K562 (cell line): ENCODE data around the gene MRPS35. TPM values are rescaled to one million over a fixed set of nuclear protein-coding genes. Genes with fewer than 3 reads are reported as not detected.

Experiments
- ATAC-seq: fragments of 200-7000 bp; cut with Tn5 transposase; 3 replicates; pipeline ENCODE4 v1.9.1; 2020; ENCODE audit warnings: moderate library complexity
- BruUV-seq: library from RNA; stranded (reverse); fragments of 400-500 nt; replicated peaks from 2 replicates; lab custom pipeline; 2021; lab: Mats Ljungman, UMichigan
- CTCF ChIA-PET: fragments of 300-600 bp; formaldehyde crosslinking; extraction: SDS; loops from one replicate; lab custom pipeline; 2021; ENCODE audit warnings: low intra/inter-chr PET ratio; lab: Yijun Ruan, JAX
- POLR2A ChIA-PET: fragments of 300-600, 350-650 bp; sonication (Branson Sonifier 250); formaldehyde crosslinking; extraction: SDS; loops from one replicate; lab custom pipeline; 2021; ENCODE audit warnings: antibody characterized with exemption, inconsistent platforms; lab: Yijun Ruan, JAX
- DNase-seq, 4 experiments: peaks; one replicate each; pipeline versions ENCODE4 v3.0.0 to v3.0.0-alpha.2; 2011 to 2018; ENCODE audit warnings: low spot score in 3 of 4, mixed read lengths in 3 of 4; ENCODE audit errors: extremely low read depth in 1 of 4
- FAIRE-seq: peaks from 2 replicates; lab custom pipeline; 2011; peaks lifted over from hg19 to GRCh38; lab: Jason Lieb, UNC
- H2AFZ ChIP-seq: 2 replicates; pipeline ENCODE4 v1.6.0; 2011; ENCODE audit warnings: low read depth, low read length, control low read depth, inconsistent platforms
- H3K27ac ChIP-seq: fragments of 200-600 bp; 3 replicates; pipeline ENCODE4 v1.8.0; 2011; ENCODE audit warnings: low read depth, mild to moderate bottlenecking, control low read depth, inconsistent platforms, low read length, moderate library complexity, mixed read lengths; ENCODE audit errors: extremely low read depth
- H3K27me3 ChIP-seq, 2 experiments: fragments of 300-600 bp in 1 of 2; 2 replicates in 1 of 2; 3 replicates in 1 of 2; pipeline versions ENCODE4 v1.6.0 to v1.8.0; 2011; ENCODE audit warnings: inconsistent platforms in 2 of 2, low read length in 2 of 2, mild to moderate bottlenecking in 1 of 2, mixed read lengths in 1 of 2, moderate library complexity in 1 of 2; ENCODE audit not compliant: control insufficient read depth in 2 of 2, insufficient read depth in 2 of 2
- H3K36me3 ChIP-seq: fragments of 300-600 bp; 3 replicates; pipeline ENCODE4 v1.8.0; 2011; ENCODE audit warnings: mild to moderate bottlenecking, low read length, inconsistent platforms; ENCODE audit not compliant: control insufficient read depth, insufficient read depth
- H3K4me1 ChIP-seq, 2 experiments: fragments of 200-600 bp in 1 of 2; replicated peaks in 1 of 2; 2 replicates in 1 of 2; 3 replicates in 1 of 2; pipeline versions ENCODE4 v1.5.1 to v1.8.0; 2011; ENCODE audit warnings: inconsistent platforms in 2 of 2, low read length in 2 of 2, mild to moderate bottlenecking in 1 of 2, mixed read lengths in 1 of 2, moderate library complexity in 1 of 2; ENCODE audit not compliant: control insufficient read depth in 2 of 2, insufficient read depth in 2 of 2
- H3K4me2 ChIP-seq: 2 replicates; pipeline ENCODE4 v1.6.1; 2011; ENCODE audit warnings: low read length, control low read depth, inconsistent platforms, mixed read lengths; ENCODE audit not compliant: insufficient read depth
- H3K4me3 ChIP-seq: fragments of 200-600 bp; sonication (generic), shearing (Covaris generic); 2 replicates; pipeline ENCODE4 v1.5.1; 2016; ENCODE audit warnings: control low read depth, inconsistent platforms
- H3K79me2 ChIP-seq: fragments of 200-600 bp; 3 replicates; pipeline ENCODE4 v1.8.0; 2011; ENCODE audit warnings: low read length, inconsistent platforms; ENCODE audit not compliant: control insufficient read depth, insufficient read depth
- H3K9ac ChIP-seq, 2 experiments: 2 replicates each; pipeline versions ENCODE4 v1.6.0 to v1.6.1; 2011; ENCODE audit warnings: low read depth in 2 of 2, low read length in 2 of 2, control low read depth in 1 of 2, inconsistent platforms in 1 of 2, mild to moderate bottlenecking in 1 of 2, mixed read lengths in 1 of 2; ENCODE audit not compliant: insufficient read depth in 1 of 2
- H3K9me1 ChIP-seq: one replicate; pipeline ENCODE4 v1.6.0; 2011; ENCODE audit warnings: inconsistent platforms, mild to moderate bottlenecking, low read length, moderate library complexity; ENCODE audit not compliant: control insufficient read depth, insufficient read depth
- H3K9me3 ChIP-seq: replicated peaks from 2 replicates; pipeline ENCODE4 v1.5.1; 2011; ENCODE audit warnings: low read depth, low read length, inconsistent platforms; ENCODE audit not compliant: control insufficient read depth, insufficient read depth
- H4K20me1 ChIP-seq: replicated peaks from 2 replicates; pipeline ENCODE4 v1.6.1; 2011; ENCODE audit warnings: low read length, inconsistent platforms, mixed read lengths; ENCODE audit not compliant: control insufficient read depth, insufficient read depth
- CTCF ChIP-seq, 3 experiments: IDR thresholded peaks in 2 of 3; conservative IDR thresholded peaks in 1 of 3; 2 replicates each; pipeline ENCODE4 v1.5.1; 2011 to 2012; ENCODE audit warnings: low read length in 3 of 3, mild to moderate bottlenecking in 3 of 3, control low read depth in 2 of 3, improper control_type of control experiment in 1 of 3, inconsistent platforms in 1 of 3, low read depth in 1 of 3, mixed read lengths in 1 of 3, moderate library complexity in 1 of 3; ENCODE audit not compliant: insufficient read depth in 2 of 3
- E2F1 ChIP-seq: sonication (generic); formaldehyde crosslinking; IDR thresholded peaks from 2 replicates; pipeline ENCODE4 v1.8.1; 2023; ENCODE audit warnings: mild to moderate bottlenecking, missing genetic modification reagents, moderate library complexity
- ESRRA ChIP-seq: fragments of 450-650 bp; IDR thresholded peaks from 2 replicates; pipeline ENCODE4 v1.6.1; 2014; ENCODE audit warnings: low read depth, mild to moderate bottlenecking, moderate library complexity, borderline replicate concordance
- FIP1L1 ChIP-seq: fragments of 200-400 bp; formaldehyde crosslinking; IDR thresholded peaks from 2 replicates; pipeline ENCODE4 v1.6.1; 2018; ENCODE audit warnings: mild to moderate bottlenecking, low read depth, low read length; ENCODE audit not compliant: poor library complexity, severe bottlenecking
- KLF16 ChIP-seq: IDR thresholded peaks from 2 replicates; pipeline ENCODE4 v1.6.1; 2016; ENCODE audit warnings: antibody characterized with exemption
- MAFF ChIP-seq: IDR thresholded peaks from 2 replicates; pipeline ENCODE4 v1.6.1; 2012; ENCODE audit warnings: low read length, improper control_type of control experiment
- PPARD ChIP-seq: fragments of 250-450 bp; sonication (Bioruptor Pico); IDR thresholded peaks from 2 replicates; pipeline ENCODE4 v1.8.0; 2022; ENCODE audit warnings: inconsistent platforms, mild to moderate bottlenecking, moderate library complexity
- SMARCA5 ChIP-seq: fragments of 450-650 bp; IDR thresholded peaks from 2 replicates; pipeline ENCODE4 v1.6.1; 2016
- TFAP4 ChIP-seq: sonication (generic); formaldehyde crosslinking; IDR thresholded peaks from 2 replicates; pipeline ENCODE4 v1.8.0; 2022; ENCODE audit warnings: missing genetic modification reagents, mild to moderate bottlenecking, moderate library complexity, borderline replicate concordance
- ZNF696 ChIP-seq: fragments of 250-450 bp; sonication (Bioruptor Pico); conservative IDR thresholded peaks from 2 replicates; pipeline ENCODE4 v1.4.0; 2020; ENCODE audit warnings: mild to moderate bottlenecking, moderate library complexity
- WGBS: fragments of 100-300 bp; shearing (Covaris generic); methylation state at CpG from one replicate; pipeline ENCODE4 v1.1.6; 2016; ENCODE audit warnings: low coverage, mixed read lengths; ENCODE audit not compliant: insufficient coverage; ENCODE audit errors: missing lambda C conversion rate; 5-methylcytosine and 5-hydroxymethylcytosine counted together
- in situ Hi-C: fragments of 300-500 bp; cut with MboI; formaldehyde crosslinking; loops from 4 replicates; pipeline ENCODE4 v1.15.0; 2018; ENCODE audit warnings: inconsistent platforms, mixed read lengths
- intact Hi-C: fragments of 100-400 bp; cut with micrococcal nuclease; formaldehyde crosslinking; loops from 2 replicates; pipeline ENCODE4 v1.14.2; 2022
- polyA plus RNA-seq, 8 experiments: library from polyadenylated mRNA; depleted of rRNA in 4 of 8; stranded (reverse) in 5 of 8; unstranded in 3 of 8; fragments of >200 nt; fragmentation: Nextera tagmentation in 2 of 8; fragmentation: Illumina TruSeq in 1 of 8; extraction: Ambion mirVana in 2 of 8; extraction: Trizol in 1 of 8; gene quantifications; 2 replicates each; pipeline versions ENCODE4 v1.2.1 to v1.2.3, GENCODE V29; 2011 to 2014; ENCODE audit warnings: inconsistent platforms in 1 of 8, missing spikeins in 1 of 8
- total RNA-seq, 7 experiments: library from RNA; depleted of rRNA in 6 of 7; stranded (reverse); fragments of >200 nt in 6 of 7; fragmentation: Illumina TruSeq in 2 of 7; extraction: Trizol in 2 of 7; gene quantifications; 2 replicates each; pipeline versions ENCODE4 v1.2.1 to v1.2.3, GENCODE V29; 2011 to 2021; ENCODE audit warnings: low replicate concordance in 1 of 7

MRPS35 gene
- total and polyA plus RNA-seq, 9 of the 15 experiments (the other 6 are each of a cell fraction or from before 2014, with no cell fraction given), result 79.0 to 183 (median 114) TPM

GRCh38 chr12:27705263-27705662 is 5.4 kb upstream of the MRPS35 start:
- Histone ChIP-seq H3K79me2 (no peaks in the 10 kb centered on the region; the same call in 2 of the 3 replicates), H2AFZ (no peak overlapping the region), H3K9ac (peak overlapping the region in 1 of 2 experiments; percentile 59; a peak in 1 of 4 replicates), H3K4me3 (no peak overlapping the region), H3K4me1 (peaks cover 0 to 6% of the 10 kb centered on the region in 2 experiments; a peak in 2 of 5 replicates), H3K9me3 (no peaks in the 10 kb centered on the region), H4K20me1 (no peaks in the 10 kb centered on the region; the same call in 1 of the 2 replicates), H3K4me2 (no peak overlapping the region), H3K9me1 (no peaks in the 10 kb centered on the region), H3K27me3 (peaks cover 4 to 12% of the 10 kb centered on the region in 2 experiments; a peak in 4 of 5 replicates), H3K27ac (no peak overlapping the region), H3K36me3 (no peaks in the 10 kb centered on the region)
- CTCF ChIA-PET, result no interaction called here
- 49% methylated on average over 7 of the region's 8 CpGs for WGBS
- in situ Hi-C loops, result no loop called here
- FAIRE-seq, result no peak
- TF ChIP-seq CTCF (IDR thresholded peaks at IDR 0.05 in 2 of 3, conservative IDR thresholded peaks at IDR 0.05 in 1 of 3; ENCODE audit: insufficient read depth in 2 of 3, low read depth in 1 of 3, low read length in 3 of 3), result peak; percentile 5 to 26 (median 23); a peak in 3 of 6 replicates
- TF ChIP-seq PPARD (CRISPR knock-in tag), result no peak
- ATAC-seq, result peak; percentile 51
- POLR2A ChIA-PET, result no interaction called here
- no TSS peak for BruUV-seq
- intact Hi-C loops, result no loop called here
- DNase-seq, result peak in 1 of 4 experiments; percentile 9

GRCh38 chr12:27707216-27707615 is 3.4 kb upstream of the MRPS35 start:
- 8% methylated on average over 2 of the region's 2 CpGs for WGBS
- Histone ChIP-seq H4K20me1 (no peaks in the 10 kb centered on the region; the same call in none of the 2 replicates), H3K79me2 (peaks cover 19% of the 10 kb centered on the region), H3K9me1 (no peaks in the 10 kb centered on the region), H3K36me3 (peaks cover 3% of the 10 kb centered on the region; the same call in 1 of the 3 replicates), H3K9me3 (no peaks in the 10 kb centered on the region), H3K9ac (no peak overlapping the region), H3K4me3 (no peak overlapping the region), H2AFZ (no peak overlapping the region), H3K27me3 (no peaks in the 10 kb centered on the region; a peak in 1 of 5 replicates), H3K27ac (no peak overlapping the region), H3K4me1 (peaks cover 7 to 11% of the 10 kb centered on the region in 2 experiments; a peak in 3 of 5 replicates), H3K4me2 (no peak overlapping the region)
- no TSS peak for BruUV-seq
- CTCF ChIA-PET, result no interaction called here
- ATAC-seq (no peak), FAIRE-seq (no peak), DNase-seq (no peak)
- POLR2A ChIA-PET, result no interaction called here
- in situ Hi-C loops, result no loop called here
- intact Hi-C loops, result no loop called here
- TF ChIP-seq E2F1 (CRISPR knock-in tag), result no peak
- no peak for TF ChIP-seq TFAP4 (CRISPR knock-in tag)
- no peak for TF ChIP-seq SMARCA5
- TF ChIP-seq ESRRA, result no peak
- TF ChIP-seq ZNF696, result no peak
- no peak for TF ChIP-seq KLF16
- no peak for TF ChIP-seq MAFF
- no peak for TF ChIP-seq FIP1L1
